ENCODE results near the gene ERCC6L.

ERCC6L gene

DNA sequence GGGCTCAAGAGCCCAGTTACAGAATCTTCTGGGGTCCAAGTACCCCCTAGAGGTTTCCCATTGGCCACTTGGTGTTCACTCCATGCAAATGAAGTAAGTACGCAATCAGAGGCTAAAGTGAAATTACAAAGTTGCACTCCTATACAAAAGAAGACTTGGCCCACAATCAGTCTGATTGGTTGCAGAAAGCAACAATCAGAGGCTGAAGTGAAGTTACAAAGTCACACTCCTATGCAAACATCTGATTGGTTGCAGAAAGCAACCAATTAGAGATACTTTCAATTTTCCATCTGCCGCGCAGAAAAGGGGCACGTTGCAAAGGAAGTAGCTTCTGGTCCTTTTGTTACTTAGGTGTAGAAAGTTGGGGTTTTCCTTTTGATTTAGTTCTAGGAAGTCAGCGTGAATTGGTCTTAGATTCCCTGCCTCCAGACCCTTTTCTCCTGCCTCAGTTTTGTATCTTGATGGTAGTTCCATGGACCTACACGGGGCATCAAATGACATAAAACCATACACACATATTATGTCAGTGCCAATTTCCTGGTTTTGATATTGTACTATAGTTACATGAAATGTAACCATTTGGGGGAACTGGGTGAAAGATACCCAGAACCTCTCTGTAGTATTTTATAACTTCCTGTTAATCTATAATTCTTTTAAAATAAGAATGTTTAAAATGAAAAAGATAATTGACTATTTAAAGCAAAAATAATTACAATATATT is 69.7 kb downstream of the ERCC6L start:
- Histone ChIP-seq H4K20me1 (ENCODE audit: insufficient read depth, low read length) (no peaks in the 10 kb centered on the region), H2AFZ (ENCODE audit: low read length) (peak overlapping the region; percentile 76), H3K36me3 (replicated peaks; ENCODE audit: insufficient read depth, low read length) (no peaks in the 10 kb centered on the region), H3K4me1 (ENCODE audit: low read length) (no peaks in the 10 kb centered on the region), H3F3A (ENCODE audit: insufficient read depth, low read length) (no peaks in the 10 kb centered on the region), H3K79me2 (ENCODE audit: low read length) (no peaks in the 10 kb centered on the region), H3K27me3 (replicated peaks; ENCODE audit: insufficient read depth, low read length) (no peaks in the 10 kb centered on the region), H3K27ac (ENCODE audit: low read length) (peak overlapping the region; percentile 60; the same call in 1 of the 2 replicates), H3K4me2 (ENCODE audit: low read depth, low read length) (peak overlapping the region; percentile 46; the same call in 1 of the 2 replicates), H3K9ac (ENCODE audit: low read length) (peak overlapping the region; percentile 52; the same call in 1 of the 2 replicates), H3K9me3 (replicated peaks; ENCODE audit: insufficient read depth, low read length) (no peaks in the 10 kb centered on the region), H3K9me2 (replicated peaks; ENCODE audit: insufficient read depth, low read length) (no peaks in the 10 kb centered on the region), H3K4me3 (ENCODE audit: low read length) (peak overlapping the region; percentile 45)
- DNase-seq, result peak; percentile 88
- TF ChIP-seq EZH2phosphoT487 (IDR thresholded peaks at IDR 0.05; ENCODE audit: low read length) (no peak), EZH2 (optimal IDR thresholded peaks at IDR 0.05; ENCODE audit: low read depth, low read length) (no peak)
- TF ChIP-seq, protein P1, sequence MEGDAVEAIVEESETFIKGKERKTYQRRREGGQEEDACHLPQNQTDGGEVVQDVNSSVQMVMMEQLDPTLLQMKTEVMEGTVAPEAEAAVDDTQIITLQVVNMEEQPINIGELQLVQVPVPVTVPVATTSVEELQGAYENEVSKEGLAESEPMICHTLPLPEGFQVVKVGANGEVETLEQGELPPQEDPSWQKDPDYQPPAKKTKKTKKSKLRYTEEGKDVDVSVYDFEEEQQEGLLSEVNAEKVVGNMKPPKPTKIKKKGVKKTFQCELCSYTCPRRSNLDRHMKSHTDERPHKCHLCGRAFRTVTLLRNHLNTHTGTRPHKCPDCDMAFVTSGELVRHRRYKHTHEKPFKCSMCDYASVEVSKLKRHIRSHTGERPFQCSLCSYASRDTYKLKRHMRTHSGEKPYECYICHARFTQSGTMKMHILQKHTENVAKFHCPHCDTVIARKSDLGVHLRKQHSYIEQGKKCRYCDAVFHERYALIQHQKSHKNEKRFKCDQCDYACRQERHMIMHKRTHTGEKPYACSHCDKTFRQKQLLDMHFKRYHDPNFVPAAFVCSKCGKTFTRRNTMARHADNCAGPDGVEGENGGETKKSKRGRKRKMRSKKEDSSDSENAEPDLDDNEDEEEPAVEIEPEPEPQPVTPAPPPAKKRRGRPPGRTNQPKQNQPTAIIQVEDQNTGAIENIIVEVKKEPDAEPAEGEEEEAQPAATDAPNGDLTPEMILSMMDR (IDR thresholded peaks at IDR 0.05; ENCODE audit: low read length), result no peak

DNA sequence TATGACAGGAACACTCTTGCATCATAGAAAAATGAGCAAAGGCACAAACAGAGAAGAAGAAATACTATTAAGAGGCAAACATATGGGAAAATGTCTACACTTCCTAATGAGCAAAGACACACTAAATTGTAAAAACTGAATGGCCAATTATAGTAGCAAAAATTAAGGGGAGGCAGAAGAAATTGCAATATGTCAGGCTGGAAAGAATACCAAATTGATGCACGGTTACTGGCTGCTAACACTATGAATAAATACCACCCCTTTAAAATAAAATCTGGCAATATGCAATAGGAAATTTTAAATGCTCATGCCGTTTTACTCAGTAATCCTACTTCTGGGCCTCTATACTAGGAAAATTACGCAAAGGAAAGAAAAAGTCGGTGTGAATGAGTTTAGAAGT is 73.3 kb downstream of the ERCC6L start:
- Histone ChIP-seq H3K36me3 (replicated peaks; ENCODE audit: insufficient read depth, low read length) (no peaks in the 10 kb centered on the region), H3K79me2 (ENCODE audit: low read length) (no peaks in the 10 kb centered on the region), H3K27ac (ENCODE audit: low read length) (no peak overlapping the region), H2AFZ (ENCODE audit: low read length) (no peak overlapping the region), H3K4me1 (ENCODE audit: low read length) (no peaks in the 10 kb centered on the region), H3K27me3 (replicated peaks; ENCODE audit: insufficient read depth, low read length) (no peaks in the 10 kb centered on the region), H3K9me2 (replicated peaks; ENCODE audit: insufficient read depth, low read length) (no peaks in the 10 kb centered on the region), H3K9me3 (replicated peaks; ENCODE audit: insufficient read depth, low read length) (no peaks in the 10 kb centered on the region), H3K4me2 (ENCODE audit: low read depth, low read length) (no peak overlapping the region), H3K4me3 (ENCODE audit: low read length) (no peak overlapping the region), H3K9ac (ENCODE audit: low read length) (no peak overlapping the region), H3F3A (ENCODE audit: insufficient read depth, low read length) (no peaks in the 10 kb centered on the region), H4K20me1 (ENCODE audit: insufficient read depth, low read length) (no peaks in the 10 kb centered on the region)
- no peak for TF ChIP-seq EZH2 (optimal IDR thresholded peaks at IDR 0.05; ENCODE audit: low read depth, low read length)
- TF ChIP-seq, protein P1 (IDR thresholded peaks at IDR 0.05; ENCODE audit: low read length), result no peak
- no peak for TF ChIP-seq EZH2phosphoT487 (IDR thresholded peaks at IDR 0.05; ENCODE audit: low read length)
- DNase-seq, result no peak

DNA sequence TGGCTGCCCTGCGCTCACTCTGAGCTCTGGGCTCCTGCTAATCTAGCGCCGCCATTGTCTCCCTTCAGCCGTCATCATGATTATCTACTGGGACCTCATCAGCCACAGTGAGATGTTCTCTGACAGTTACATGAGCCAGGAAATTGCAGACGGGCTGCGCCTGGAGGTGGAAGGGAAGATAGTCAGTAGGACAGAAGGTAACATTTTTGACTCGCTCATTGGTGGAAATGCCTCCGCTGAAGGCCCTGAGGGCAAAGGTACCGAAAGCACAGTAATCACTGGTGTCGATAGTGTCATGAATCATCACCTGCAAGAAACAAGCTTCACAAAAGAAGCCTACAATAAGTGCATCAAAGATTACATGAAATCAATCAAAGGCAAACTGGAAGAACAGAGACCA is 79.1 kb downstream of the ERCC6L start:
- Histone ChIP-seq H3K36me3 (replicated peaks; ENCODE audit: insufficient read depth, low read length) (no peaks in the 10 kb centered on the region), H3K4me2 (ENCODE audit: low read depth, low read length) (no peak overlapping the region), H3K27ac (ENCODE audit: low read length) (no peak overlapping the region), H3K4me3 (ENCODE audit: low read length) (no peak overlapping the region), H3F3A (ENCODE audit: insufficient read depth, low read length) (no peaks in the 10 kb centered on the region), H3K4me1 (ENCODE audit: low read length) (no peaks in the 10 kb centered on the region), H3K79me2 (ENCODE audit: low read length) (no peaks in the 10 kb centered on the region), H3K9me3 (replicated peaks; ENCODE audit: insufficient read depth, low read length) (no peaks in the 10 kb centered on the region), H3K27me3 (replicated peaks; ENCODE audit: insufficient read depth, low read length) (no peaks in the 10 kb centered on the region), H3K9ac (ENCODE audit: low read length) (no peak overlapping the region), H3K9me2 (replicated peaks; ENCODE audit: insufficient read depth, low read length) (no peaks in the 10 kb centered on the region), H2AFZ (ENCODE audit: low read length) (no peak overlapping the region), H4K20me1 (ENCODE audit: insufficient read depth, low read length) (no peaks in the 10 kb centered on the region)
- no peak for DNase-seq
- TF ChIP-seq EZH2phosphoT487 (IDR thresholded peaks at IDR 0.05; ENCODE audit: low read length) (no peak), EZH2 (optimal IDR thresholded peaks at IDR 0.05; ENCODE audit: low read depth, low read length) (no peak)
- TF ChIP-seq, protein P1 (IDR thresholded peaks at IDR 0.05; ENCODE audit: low read length), result no peak
